GM19324 (cell line): ENCODE results near the gene IFT27.
"Not testable (repeated sequence)": the region's sequence is repeated elsewhere in the genome, so short reads cannot be mapped to it uniquely, and the experiment has no call there.

ENCODE experiments used
- ATAC-seq: cut with Tn5 transposase; IDR thresholded peaks from one replicate; pipeline ENCODE4 v1.9.1; 2021; ENCODE audit warnings: mild to moderate bottlenecking, moderate library complexity; ENCODE audit not compliant: unreplicated experiment, low FRiP score

IFT27 gene

DNA sequence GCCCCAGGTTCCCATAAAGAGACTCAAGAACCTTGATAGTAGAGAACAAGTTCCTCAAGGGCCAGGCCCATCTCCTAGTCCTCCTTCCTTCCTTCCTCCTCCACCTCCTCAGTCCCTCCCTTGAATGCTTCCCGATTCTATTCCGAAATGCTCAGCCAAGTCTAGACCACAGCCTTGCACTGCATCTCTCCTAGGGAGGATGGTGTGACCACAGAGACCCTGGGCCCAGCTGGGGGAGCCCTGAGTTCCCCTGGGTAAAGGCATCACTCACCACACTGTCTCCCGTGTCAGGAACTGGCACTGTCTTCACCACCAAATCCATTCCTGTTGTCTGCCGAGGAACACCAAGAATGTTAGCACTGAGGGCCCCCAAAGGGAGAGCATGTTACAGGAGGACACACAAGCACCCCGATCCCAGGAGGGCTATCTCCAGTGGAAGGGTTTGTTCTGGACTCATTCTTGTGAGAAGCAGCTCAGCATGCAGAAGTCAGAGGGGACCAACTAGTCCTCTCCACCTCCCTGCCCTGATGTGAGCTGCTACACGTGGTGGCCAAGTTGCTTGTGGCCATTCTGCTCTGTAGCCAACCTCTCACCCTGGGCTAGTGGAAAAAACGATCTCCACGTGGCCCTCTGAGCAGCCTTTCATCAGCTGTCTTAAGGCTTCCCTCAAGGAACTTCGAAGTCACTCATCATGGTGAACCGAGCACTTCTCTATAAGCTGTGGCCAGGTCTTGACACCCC is 8.7 kb downstream of the IFT27 start:
- no peak for ATAC-seq

DNA sequence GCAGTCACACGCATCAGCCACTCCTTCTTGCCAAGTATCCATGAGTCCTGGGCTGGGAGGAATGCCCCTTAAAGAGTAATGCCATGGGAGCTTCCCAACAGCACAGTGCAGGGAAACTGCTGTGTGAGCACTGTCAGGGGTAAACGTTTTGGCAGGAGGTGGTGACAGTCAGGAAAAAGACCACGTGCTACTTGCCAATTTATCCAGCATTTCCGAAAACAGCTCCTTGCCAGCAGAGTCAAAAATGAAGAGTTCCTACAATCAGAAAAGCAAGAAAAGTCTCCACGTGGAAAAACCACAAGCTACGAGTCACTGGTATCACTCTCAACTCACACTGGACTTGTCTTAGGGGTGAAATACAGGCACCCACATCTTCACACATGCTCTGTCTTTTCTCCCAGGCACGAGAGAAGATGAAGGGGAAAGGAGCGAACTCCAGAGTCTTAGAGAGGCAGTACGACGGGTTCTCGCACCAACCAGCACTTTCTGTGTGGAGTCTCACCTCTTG is 9.9 kb downstream of the IFT27 start:
- no peak for ATAC-seq

DNA sequence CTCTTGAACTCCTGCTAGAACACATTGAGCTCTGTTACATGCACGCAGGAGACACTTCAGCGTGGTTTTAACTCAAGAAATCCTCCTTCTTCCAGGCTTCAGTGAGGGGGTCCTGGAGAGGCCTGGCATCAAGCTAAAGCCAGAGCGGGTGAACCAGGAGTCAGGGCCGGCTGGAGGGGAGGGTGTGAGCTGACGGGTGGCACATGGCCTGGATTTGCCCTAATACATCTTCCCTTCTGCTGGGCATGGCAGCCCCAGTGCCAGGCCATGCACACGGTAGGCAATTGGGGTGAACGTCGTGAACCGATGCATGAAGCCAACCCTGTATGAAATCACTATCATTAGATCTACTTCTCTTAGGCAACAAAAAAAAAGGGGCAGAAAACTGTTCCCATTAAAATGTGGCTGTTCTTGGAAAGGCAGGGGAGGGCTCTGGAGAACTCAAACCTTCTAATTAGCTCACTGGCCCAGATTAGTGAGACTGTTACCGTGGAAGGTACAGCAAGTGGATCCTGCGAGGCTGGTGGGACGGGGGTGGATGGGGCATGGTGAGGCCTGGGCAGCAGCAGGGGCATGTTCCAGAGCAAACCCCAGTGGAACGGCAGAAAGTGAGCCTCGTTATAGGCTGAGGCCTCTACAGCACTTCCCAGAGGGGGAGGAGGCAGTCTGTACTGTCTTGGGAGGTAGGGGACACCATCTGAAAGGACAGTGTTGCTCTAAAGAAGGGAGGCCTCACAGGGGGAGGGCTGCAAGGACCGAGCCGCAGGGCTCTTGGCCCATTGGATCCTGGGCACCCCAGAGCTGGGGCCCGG is 10.6 kb downstream of the IFT27 start:
- no peak for ATAC-seq

DNA sequence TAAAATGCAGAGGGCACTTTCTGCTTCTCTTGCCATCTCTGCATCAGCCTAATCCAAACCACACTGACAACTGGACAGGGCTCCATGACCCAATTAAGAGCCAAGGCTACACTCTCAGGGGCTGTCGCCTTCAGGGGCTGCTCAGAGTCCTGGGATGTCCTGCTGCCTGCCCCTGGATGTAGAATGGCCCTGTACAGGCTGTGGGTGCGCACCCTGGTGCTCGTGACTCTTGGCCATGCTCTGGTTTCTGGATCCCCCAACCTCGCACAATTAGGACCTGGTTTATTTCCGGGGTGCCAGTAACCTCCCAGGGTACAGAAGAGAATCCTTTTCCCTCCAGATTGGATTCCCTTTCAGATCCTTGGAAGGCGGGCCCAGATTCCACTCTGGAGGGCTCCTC is 11.3 kb downstream of the IFT27 start:
- no peak for ATAC-seq

DNA sequence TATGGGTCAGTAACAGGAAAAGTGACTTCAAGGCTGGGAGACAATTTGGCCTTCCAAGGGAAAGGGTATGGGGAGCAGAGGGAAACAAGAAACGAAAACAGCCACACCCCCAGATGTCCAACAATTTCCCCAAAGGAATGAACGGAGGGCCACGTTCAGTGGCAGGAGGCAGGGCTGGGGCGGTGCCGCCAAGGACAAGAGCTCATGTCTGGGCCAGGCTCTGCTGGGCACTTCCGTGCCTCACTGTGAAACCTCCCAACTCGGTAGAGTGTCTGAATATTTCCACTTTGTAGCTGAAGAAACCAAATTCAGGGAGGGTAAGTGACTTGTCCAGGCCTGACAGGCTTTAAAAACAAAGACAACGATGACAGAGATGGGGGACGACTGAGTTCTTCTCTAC is 11.9 kb downstream of the IFT27 start:
- ATAC-seq, result no peak

DNA sequence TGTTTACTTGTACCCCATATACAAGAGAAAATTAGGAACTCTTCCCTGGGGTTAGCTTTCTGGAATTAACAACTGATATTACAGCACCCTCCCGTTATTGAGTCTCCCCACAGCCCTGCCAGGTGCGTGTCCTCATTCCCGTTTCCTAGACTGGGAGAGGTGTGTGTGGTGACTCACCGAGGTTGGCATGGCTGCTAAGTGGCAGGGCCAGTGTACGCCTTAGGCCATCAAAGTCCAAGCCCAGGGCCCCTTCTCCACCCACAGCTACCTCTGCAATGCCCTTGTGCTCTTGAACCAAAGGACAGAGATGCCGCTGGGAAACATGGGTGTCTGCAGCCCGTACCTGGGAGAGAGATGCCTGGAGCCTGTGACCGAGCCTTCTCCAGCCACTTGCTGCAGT is 12.3 kb downstream of the IFT27 start:
- no peak for ATAC-seq

DNA sequence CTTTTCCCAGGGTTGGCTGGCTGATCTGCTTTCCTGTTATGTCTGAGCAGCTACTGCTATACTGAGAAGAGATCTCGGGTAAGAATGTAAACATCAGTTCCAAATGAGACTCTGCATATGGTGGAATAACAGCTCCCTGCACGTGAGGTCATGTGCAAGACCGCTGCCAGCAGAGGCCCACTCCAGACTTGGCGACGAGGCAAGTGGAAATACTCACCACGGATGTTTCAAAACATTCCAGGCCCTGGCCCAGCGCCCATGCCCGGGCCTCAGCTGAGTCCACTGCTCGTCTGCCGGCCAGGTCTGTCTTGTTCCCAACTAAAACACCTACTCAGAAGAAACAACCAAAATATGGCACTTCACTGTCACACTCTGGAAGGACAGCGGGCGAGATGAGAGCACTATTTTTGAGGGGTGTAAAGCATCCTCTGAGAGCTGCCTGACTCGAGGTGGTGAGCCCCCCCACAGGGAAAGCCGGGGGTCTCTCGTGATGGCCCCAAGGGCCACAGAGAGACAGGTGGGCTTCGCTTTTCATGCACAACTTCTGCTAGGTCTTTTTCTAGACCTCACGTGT is 13.1 kb downstream of the IFT27 start:
- no peak for ATAC-seq

DNA sequence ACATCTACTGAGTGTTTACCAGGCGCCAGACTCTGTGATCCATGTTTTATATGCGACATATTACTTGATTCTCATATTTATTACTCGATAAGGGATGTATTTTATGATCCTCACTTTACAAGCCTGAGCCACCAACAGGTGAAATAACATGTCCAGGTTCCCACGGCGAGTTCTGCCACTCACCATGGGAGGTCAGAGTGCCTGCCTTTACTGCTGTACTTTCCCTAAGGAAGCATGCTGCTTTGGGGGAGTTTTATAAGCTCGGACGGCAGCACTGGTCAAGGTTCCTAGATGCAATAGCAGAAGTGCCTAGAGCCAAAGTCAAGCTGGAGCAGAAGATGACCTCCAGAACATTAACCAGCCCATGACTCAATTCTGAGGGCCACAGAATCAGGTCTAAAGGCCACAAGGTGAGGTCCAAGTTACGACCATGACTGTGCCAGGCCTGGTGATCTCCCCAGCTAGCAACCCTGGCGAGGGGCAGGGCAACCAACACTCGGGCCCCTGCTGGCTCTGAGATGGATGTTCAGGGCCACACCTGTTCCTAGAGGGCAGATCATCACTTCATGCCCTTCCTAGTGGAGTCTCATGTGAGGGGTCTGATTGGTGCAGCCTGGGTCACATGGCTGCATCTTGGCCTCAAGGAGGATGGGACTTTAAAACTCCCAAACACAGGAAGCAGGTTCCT is 14.2 kb downstream of the IFT27 start:
- no peak for ATAC-seq

DNA sequence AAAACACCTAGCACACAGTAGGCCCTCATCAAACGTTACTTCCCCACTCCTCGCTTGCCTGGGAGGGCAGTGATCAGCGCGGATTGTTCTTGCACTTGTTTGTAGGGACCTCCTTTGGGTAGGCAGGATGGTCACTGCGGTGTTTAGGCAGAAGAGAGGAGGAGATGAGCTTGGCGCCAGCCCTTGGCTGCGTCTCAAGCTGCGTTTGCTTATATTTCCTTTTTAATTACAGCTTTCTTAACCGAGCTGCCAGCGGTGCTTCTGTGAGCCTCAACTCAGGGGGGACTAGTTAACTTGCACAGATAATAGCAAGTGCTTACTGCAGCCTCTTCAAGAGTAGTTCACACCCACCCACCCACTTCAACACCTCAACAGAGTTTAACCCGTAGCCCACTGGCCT is 15.1 kb downstream of the IFT27 start:
- ATAC-seq, result no peak

DNA sequence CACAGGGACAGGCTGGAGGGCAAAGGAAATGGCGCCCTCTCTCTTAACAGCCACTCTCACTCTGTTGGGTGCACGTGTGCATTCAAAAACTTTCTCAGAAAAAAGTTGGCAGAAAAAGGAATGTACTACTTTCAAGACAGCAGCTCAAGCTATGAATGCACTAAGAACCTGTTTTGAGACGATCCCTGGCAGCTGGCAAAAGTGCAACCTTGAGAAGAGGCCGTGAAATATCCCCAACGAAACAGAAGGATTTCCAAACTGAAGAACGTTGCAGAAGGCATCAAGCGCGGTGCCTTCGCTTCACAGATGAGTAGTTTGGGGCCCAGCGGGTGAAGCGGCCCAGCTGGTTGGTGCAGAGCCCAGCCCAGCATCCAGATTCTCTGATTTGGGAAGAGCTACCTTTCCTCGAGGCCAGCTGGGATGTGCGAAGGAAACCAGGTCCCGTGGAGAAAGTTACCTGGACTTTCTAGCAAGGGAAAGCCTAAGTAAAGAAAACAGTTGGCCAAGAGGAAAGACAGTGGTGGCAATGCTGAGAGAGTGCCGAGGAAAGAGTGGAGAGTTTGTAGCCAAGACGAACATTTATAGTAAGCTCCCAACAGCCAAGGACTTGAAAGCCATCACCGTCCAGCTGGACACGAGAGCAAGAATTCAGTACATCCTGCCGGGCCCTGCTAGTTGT is 16.3 kb downstream of the IFT27 start:
- no peak for ATAC-seq

DNA sequence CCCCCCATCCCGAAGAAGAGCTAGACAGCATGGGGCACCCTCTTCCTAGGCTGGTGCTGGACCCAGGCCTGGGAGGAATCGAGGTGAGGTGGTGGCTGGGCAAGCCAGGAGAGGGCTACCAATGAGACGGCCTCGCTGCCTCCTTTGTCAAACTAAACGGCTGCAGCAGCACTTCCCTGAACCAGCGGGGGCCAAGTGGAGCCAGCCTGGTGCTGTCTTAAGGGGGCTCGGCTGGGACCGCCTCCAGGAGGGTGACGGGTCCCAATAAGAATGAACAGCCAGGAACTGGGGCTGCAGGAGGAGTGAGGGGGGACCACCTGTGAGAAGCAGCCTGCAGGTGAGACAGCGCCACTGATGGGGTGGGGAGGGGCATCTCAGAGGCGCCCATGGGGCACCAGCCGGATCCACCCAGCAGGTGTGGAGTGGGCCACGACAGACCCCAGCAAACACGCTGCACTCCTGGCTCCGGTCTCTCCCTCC is 17.1 kb downstream of the IFT27 start:
- no peak for ATAC-seq

DNA sequence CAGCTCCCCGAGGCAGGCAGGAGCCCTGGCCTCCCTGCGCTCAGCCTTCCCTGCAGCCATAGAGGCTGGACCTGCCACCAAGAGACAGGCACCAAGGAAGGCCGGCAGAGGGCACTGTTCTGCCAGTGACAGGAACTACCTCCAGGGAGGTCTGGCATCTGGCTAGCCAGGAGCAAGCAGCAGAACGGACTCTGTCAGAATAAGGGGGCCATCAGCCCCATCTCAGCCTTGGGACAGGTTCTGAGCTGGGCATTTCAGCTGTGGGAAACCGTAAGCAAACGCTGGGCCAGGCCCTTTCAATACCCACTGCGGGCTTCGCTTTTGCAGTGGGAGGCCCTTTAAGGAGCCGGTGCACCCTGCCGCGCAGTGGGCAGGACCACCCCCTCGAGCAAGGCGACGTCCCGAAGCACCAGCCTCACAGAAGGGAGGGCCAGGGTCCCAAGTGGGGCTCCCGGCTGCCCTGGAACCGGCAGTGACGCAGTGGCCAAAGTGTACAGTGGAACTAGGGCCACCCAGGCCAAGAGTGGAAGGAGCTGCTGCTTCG is 18.2 kb downstream of the IFT27 start:
- ATAC-seq, result no peak

DNA sequence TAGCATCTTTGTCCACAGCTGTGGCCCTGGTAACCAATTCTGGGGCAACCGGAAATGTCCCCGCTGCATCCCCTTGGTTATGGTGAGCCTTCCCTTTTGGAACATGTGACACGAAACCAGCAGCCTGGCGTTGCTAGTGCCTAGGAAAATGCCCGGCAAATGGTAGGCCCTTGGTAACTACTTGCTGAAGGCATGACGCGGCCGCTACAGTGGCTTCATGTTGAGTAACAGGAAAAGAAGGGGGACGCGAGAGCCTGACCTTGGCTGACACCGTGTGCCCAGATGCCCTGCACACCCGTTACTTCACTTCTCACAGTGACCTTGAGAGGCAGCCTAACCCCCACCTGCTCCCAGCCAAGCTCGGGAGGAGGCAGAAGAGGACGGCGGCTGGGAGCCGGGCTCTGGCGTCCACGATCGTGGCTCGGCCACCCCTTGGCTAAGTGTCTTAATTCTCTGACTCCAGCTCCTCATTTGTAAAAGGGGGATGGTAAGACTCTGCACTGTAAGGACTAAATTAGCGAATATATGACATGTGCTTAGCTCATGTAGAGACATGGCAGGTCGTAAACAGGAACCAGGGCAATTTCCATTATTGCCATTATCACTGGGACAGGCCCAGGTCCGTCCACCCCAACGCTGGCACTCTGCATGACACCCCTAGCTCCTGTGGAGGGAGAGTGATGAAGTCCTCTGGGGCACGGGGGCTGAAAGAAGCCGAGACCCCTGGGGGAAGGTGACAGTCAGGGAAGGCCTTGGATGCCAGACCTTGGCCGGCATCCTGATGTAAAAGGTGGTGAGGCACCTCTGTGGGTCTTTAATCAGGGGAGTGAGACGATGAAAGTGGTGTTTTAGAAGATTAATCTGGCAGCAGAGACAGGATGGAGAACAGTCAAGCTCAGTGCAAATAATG is 18.9 kb downstream of the IFT27 start:
- no peak for ATAC-seq

DNA sequence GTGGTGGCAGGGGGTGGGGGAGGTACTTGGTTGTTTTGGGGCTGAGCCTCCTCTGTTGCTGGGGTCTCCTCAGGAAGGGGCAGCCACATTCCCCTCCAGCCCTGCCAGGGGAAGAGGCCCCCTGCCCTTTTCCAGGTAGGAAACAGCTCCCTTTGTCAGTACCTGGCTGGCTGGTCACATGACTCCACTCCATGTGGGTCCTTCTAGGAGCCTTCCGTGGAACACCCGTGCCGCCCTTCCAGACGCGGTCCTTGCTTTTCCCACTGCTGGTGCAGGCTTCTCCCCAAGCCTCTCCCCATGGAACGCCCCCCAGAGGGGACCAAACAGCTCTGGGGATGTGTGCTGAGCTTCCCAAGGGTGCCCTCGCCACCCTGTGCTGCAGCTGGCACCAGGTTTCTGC is 19.9 kb downstream of the IFT27 start:
- ATAC-seq, result no peak

DNA sequence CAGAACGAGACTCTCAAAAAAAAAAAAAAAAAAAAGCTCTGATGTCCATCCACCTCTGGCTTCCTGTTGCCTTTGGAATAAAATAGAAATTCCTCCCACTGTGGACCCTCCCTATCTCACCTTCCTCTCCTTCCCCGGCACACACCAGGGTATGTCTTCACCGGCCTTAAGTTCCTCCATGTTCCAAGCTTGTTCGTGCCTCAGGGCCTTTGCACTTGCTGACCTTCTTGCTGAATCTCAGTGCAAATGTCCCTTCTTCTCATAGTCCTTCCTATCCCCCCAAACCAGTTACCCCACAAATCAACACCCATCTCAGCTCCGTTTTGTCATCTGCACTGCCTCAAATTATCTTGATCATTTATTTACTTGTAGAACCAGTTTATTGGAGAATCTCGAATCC is 20.6 kb downstream of the IFT27 start:
- ATAC-seq, result no peak

DNA sequence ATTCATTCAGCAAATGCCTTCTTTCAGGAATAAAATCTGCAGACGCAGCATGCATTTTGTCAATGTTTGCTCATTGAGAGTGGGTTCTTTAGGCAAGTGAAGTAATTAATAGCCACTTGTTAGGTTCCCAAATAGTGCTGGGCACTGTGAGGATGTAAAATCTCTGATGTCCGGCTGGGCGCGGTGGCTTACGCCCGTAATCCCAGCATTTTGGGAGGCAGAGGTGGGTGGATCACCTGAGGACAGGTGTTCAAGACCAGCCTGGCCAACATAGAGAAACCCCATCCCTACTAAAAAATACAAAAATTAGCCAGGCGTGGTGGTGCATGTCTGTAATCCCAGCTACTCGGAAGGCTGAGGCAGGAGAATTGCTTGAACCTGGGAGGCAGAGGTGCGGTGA is 21.0 kb downstream of the IFT27 start:
- ATAC-seq, result not testable (repeated sequence)

DNA sequence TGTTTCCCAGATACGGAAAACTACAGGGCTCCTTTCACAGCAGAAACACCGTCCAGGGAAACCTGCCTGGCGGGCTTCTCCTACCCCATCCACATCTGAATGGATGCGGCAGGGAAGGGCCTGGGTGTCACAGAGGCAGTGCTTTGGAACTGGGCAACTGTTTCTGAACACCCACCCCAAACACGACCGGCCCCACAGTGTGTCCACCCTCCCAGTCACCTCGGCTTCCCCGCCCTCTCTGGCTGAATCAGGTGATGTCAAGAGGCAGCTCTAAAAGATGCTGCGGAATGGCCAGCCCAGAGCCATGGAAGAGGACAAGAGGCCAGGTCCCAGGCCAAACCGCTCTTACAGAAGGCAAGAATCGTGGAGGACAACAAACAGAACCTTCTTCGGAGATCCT is 22.0 kb downstream of the IFT27 start:
- no peak for ATAC-seq

DNA sequence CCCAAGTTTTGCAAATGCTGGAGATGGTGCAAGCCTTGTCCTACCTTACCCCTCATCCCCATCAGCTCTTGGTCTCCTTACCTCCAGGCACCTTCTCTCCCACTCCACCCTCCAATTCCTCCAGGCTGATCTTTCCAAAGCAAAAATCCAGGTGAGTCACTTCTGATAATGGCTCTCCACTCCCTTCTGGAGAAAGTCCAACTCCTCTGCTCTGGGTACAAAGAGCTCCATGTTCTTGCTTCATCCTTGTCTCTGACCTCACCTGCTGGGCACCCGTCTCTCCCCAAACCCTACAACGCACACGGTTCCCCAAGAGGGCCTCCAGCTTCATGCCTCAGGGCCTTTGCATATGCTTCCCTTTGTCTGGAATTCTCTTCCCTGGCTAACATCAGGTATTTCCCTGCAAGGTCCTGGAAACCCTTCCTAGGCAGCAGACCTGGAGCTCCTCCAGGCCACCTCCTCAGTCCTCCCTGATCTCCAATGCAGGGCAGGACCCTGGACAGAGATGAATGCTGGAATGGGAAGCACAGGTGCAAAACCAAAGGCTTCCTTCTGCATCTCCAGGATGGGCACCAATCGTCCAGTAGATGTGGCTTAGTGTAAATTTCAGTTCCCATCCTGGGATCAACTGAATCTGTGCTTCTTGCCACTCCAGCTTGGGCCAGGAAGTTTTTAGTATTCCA is 22.7 kb downstream of the IFT27 start:
- ATAC-seq, result no peak
